Left lung (tissue), 10 donors: ENCODE results near the gene FTCDNL1. TPM values are rescaled to one million over a fixed set of nuclear protein-coding genes. Genes with fewer than 3 reads are reported as not detected.

ENCODE experiments used
- ATAC-seq: fragments of 200-7000 bp; cut with Tn5 transposase; one replicate; pipeline ENCODE4 v1.9.1; 2020; ENCODE audit warnings: moderate library complexity
- DNase-seq, 4 donors: peaks; one replicate each; pipeline ENCODE4 v3.0.0-alpha.2; 2013 to 2020
- H3K27ac ChIP-seq, 2 donors: fragments of 200-600 bp; sonication (generic) in 1 of 2; one replicate each; pipeline versions ENCODE4 v1.5.0 to v1.8.0; 2020 to 2021
- H3K27me3 ChIP-seq, 2 donors: fragments of 200-600 bp; sonication (generic) in 1 of 2; one replicate each; pipeline versions ENCODE4 v1.5.0 to v1.8.0; 2020 to 2021
- H3K36me3 ChIP-seq, 2 donors: fragments of 200-600 bp; sonication (generic) in 1 of 2; one replicate each; pipeline versions ENCODE4 v1.5.0 to v1.8.0; 2020 to 2021
- H3K4me1 ChIP-seq, 2 donors: fragments of 200-600 bp; one replicate each; pipeline ENCODE4 v1.8.0; 2021
- H3K4me3 ChIP-seq, 2 donors: fragments of 200-600 bp; sonication (generic) in 1 of 2; one replicate each; pipeline versions ENCODE4 v1.5.0 to v1.8.0; 2020 to 2021; ENCODE audit warnings: mild to moderate bottlenecking in 1 of 2
- H3K9me3 ChIP-seq, 2 donors: fragments of 200-600 bp; sonication (generic) in 1 of 2; one replicate each; pipeline versions ENCODE4 v1.5.0 to v1.8.0; 2020 to 2021
- intact Hi-C, 2 donors: fragments of 100-400 bp; cut with DNase I; formaldehyde crosslinking; loops; one replicate each; pipeline versions ENCODE4 v1.11.2 to v1.14.2; 2022
- polyA plus RNA-seq, 6 donors: library from polyadenylated mRNA; unstranded; fragments of 120-200 nt; gene quantifications; one replicate each; pipeline ENCODE4 v1.2.1, GENCODE V29; 2013; ENCODE audit not compliant: insufficient read length in 6 of 6
- total RNA-seq, 2 donors: library from RNA; stranded (reverse); fragmentation: NEBNext Ultra II Directional; extraction: Animal tissue kit (Norgen Biotek cat#: 25700); gene quantifications; one replicate each; pipeline ENCODE4 v1.2.1, GENCODE V29; 2021
- TF ChIP-seq, protein P1 (sequence below), 2 donors: fragments of 200-600 bp; sonication (generic) in 1 of 2; IDR thresholded peaks; one replicate each; pipeline versions ENCODE4 v1.5.0 to v1.8.0; 2021; ENCODE audit warnings: antibody characterized with exemption in 2 of 2
- donor health status: DM: no; HTN: yes; CAD: no.
- donor health status: DM: no; HTN: no; CAD: no.

Gene FTCDNL1
- total and polyA plus RNA-seq, 8 donors: 0.09 to 3.5 (median 0.34) TPM

GRCh38 chr2:199749571-199749970 lies 101.4 kb downstream of the FTCDNL1 start:
- TF ChIP-seq, protein P1, sequence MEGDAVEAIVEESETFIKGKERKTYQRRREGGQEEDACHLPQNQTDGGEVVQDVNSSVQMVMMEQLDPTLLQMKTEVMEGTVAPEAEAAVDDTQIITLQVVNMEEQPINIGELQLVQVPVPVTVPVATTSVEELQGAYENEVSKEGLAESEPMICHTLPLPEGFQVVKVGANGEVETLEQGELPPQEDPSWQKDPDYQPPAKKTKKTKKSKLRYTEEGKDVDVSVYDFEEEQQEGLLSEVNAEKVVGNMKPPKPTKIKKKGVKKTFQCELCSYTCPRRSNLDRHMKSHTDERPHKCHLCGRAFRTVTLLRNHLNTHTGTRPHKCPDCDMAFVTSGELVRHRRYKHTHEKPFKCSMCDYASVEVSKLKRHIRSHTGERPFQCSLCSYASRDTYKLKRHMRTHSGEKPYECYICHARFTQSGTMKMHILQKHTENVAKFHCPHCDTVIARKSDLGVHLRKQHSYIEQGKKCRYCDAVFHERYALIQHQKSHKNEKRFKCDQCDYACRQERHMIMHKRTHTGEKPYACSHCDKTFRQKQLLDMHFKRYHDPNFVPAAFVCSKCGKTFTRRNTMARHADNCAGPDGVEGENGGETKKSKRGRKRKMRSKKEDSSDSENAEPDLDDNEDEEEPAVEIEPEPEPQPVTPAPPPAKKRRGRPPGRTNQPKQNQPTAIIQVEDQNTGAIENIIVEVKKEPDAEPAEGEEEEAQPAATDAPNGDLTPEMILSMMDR (IDR thresholded peaks at IDR 0.05): no peak
- no peaks in the 10 kb centered on the region for H3K4me1 ChIP-seq
- H3K4me3 ChIP-seq: no peak overlapping the region
- H3K36me3 ChIP-seq: no peaks in the 10 kb centered on the region
- H3K27ac ChIP-seq: no peak overlapping the region
- DNase-seq (no peak), ATAC-seq (no peak)
- intact Hi-C loops: no loop called here
- no peaks in the 10 kb centered on the region for H3K9me3 ChIP-seq
- H3K27me3 ChIP-seq: no peaks in the 10 kb centered on the region

GRCh38 chr2:199744724-199745123 lies 106.3 kb downstream of the FTCDNL1 start:
- TF ChIP-seq, protein P1 (IDR thresholded peaks at IDR 0.05): no peak
- Histone ChIP-seq H3K9me3 (no peaks in the 10 kb centered on the region), H3K4me3 (no peak overlapping the region), H3K27me3 (peaks cover 0 to 9% of the 10 kb centered on the region in 2 donors), H3K36me3 (no peaks in the 10 kb centered on the region), H3K4me1 (peaks cover 4 to 6% of the 10 kb centered on the region in 2 donors), H3K27ac (no peak overlapping the region)
- no peak for ATAC-seq
- intact Hi-C loops: no loop called here
- DNase-seq: no peak

DNA sequence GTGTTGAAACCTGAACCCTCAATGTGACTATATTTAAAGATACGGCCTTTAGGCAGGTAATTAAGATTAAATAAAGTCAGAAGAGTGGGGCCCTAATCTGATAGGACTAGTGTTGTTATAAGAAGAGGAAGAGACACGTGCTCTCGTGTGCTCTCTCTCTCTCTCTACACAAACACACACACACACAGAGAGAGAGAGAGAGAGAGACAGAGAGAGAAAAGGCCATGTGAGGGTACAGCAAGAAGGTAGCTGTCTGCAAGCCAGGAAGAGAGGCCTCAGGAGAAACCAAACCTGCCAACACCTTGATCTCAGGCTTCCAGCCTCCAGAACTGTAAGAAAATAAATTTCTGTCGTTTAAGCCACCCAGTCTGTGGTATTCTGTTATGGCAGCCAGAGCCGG lies 106.7 kb downstream of the FTCDNL1 start:
- peaks cover 0 to 13% of the 10 kb centered on the region in 2 donors for H3K27me3 ChIP-seq
- H3K4me3 ChIP-seq: no peak overlapping the region
- H3K36me3 ChIP-seq: no peaks in the 10 kb centered on the region
- H3K4me1 ChIP-seq: peaks cover 9 to 10% of the 10 kb centered on the region in 2 donors
- TF ChIP-seq, protein P1 (IDR thresholded peaks at IDR 0.05): no peak
- H3K9me3 ChIP-seq: no peaks in the 10 kb centered on the region
- no peak overlapping the region for H3K27ac ChIP-seq
- no peak for DNase-seq
- ATAC-seq: no peak
- intact Hi-C loops: no loop called here

DNA sequence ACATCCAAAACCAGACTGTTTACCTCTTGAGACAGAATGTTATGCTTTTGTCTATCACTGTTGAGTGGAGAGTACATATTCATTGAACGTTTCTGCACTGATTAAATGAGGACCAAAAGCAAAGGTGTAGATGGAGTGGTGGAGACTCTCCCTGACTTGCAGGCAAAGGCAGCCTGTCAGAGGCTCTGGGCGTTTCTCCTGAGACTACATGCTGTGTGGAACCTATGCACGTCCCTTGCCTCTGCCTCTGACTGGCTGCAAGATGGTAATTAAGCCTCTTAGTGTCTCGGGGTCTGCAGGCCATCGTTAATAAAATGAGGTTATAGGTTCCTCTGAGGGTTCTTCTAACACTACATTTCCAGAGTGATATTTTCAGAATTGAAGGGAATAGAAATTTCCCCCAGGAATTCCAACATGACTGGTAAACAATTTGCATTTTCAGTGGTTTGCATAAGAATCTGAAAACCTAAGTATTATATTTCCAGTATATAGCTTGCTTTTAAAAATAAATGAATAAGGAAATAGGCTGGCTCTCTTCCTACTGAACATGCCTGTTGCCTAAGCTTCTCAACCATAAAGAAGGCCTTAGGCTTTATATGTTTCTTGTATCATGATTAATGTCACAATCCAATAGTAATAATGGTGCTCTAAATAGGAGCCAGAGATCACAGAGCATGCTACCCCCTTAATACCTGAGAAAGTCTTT lies 107.4 kb downstream of the FTCDNL1 start:
- Histone ChIP-seq H3K4me1 (peaks cover 11 to 16% of the 10 kb centered on the region in 2 donors), H3K27ac (no peak overlapping the region), H3K27me3 (peaks cover 0 to 15% of the 10 kb centered on the region in 2 donors), H3K9me3 (no peaks in the 10 kb centered on the region), H3K4me3 (no peak overlapping the region), H3K36me3 (no peaks in the 10 kb centered on the region)
- no peak for ATAC-seq
- DNase-seq: no peak
- TF ChIP-seq, protein P1 (IDR thresholded peaks at IDR 0.05): no peak
- intact Hi-C loops: no loop called here

DNA sequence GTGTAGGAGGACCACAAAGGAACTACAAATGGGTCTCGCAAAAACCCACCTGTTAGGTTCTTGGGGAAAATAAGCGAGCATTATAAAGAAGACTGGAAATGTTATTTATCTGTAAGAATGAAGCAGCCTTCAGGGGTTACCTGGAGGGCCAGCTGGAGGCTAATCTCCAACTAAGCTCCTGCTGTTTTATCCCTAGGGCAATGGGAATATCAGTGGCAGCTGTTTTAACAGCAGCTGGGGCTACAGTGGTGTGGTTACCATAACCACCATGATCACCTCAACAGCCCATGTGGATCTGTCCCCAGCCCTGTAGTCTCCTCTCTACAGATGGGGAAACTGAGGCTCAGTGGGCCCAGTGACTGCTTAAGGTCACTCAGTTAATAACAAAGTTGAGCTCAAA lies 108.1 kb downstream of the FTCDNL1 start:
- ATAC-seq: no peak
- intact Hi-C loops: no loop called here

More for the DNA sequence above, 108.1 kb downstream of the FTCDNL1 start:
- H3K36me3 ChIP-seq: no peaks in the 10 kb centered on the region
- no peak overlapping the region for H3K4me3 ChIP-seq
- no peak overlapping the region for H3K27ac ChIP-seq
- peaks cover 0 to 15% of the 10 kb centered on the region in 2 donors for H3K27me3 ChIP-seq
- TF ChIP-seq, protein P1 (IDR thresholded peaks at IDR 0.05): no peak
- DNase-seq: no peak
- peaks cover 11 to 23% of the 10 kb centered on the region in 2 donors for H3K4me1 ChIP-seq
- H3K9me3 ChIP-seq: no peaks in the 10 kb centered on the region
